GM18867 (cell line): ENCODE results near the gene SSTR3.

Source experiments
- ATAC-seq: cut with Tn5 transposase; IDR thresholded peaks from one replicate; pipeline ENCODE4 v1.9.1; 2021; ENCODE audit warnings: mild to moderate bottlenecking, moderate library complexity; ENCODE audit not compliant: unreplicated experiment

The SSTR3 gene

DNA sequence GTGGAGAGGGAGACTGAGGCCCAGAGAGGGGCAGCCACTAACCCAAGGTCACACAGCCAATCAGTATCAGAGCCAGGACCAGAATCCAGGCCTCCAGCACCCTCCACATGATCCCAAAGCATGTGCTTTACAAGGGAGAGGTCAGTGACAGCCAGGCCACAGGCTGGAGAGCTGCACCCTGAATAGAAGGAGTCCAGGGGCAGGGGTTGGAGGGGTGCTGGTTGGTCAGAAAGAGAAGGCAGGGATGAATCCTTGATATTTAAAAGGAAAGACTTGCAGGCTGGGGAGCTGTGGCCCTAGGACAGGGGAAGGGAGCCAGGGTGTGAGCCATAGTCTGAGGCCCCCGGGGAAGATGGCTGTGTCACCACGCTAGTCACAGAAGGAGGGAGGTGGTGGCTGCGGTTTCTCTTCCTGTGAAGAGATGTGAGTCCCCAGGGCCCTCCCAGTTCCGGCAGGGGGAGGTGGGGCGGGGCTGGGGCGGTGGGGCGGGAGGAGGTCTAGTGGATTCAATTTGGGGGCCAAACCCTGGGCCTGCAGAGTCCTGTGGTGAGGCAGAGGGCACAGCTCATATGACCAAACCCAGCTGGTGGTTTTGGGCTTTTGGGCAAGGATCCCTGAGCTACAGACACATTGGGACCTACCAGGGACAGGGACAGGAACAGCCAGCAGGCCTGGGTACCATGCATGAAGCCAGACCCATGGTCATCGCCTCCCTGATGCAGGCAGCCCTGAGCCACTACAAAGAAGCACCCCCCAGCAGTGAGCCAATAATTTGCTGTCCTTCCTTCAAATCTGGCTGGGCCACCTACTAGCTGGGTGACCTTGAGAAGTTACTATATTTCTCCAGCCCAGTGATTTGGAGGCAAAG, 17.8 kb upstream of the SSTR3 start:
- peak; percentile 40 for ATAC-seq

DNA sequence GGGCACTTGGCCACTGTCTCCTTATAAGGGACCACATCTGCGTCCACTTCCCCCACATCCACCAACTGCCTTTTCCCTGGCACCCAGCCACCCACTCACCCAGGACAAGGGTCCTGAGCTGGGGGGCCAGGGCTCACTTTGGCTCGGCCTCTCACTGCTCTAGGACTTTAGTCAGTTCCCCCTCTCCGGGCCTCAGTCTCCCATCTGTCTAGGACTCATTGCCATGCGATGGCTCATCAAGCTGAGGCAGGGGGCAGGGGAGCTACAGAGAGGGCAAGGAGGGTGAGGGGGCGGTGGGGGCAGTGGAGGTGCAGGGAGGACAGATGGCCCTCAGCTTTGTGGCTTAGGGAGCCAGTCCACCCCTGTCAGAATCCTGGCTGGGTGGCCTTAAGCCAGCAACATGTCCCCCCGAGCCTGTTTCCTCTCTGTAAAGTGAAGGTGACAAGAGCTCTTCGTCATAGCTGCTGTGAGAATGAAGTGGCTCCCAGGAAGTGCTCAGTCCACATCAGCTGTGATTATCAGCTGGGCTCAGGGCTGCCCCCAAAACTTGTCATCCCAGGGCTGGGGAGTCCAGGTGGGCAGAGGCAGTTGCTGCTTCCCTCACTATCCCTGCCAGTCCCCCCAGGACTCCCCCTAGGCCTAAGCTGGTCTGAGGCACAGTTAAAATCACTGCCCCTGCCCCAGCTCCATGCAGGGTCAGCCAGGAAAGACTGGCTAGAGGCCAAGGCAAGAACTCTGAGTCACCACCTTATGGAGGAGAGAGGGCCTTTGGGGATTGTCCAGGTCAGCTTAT, 16.9 kb upstream of the SSTR3 start:
- ATAC-seq = no peak

DNA sequence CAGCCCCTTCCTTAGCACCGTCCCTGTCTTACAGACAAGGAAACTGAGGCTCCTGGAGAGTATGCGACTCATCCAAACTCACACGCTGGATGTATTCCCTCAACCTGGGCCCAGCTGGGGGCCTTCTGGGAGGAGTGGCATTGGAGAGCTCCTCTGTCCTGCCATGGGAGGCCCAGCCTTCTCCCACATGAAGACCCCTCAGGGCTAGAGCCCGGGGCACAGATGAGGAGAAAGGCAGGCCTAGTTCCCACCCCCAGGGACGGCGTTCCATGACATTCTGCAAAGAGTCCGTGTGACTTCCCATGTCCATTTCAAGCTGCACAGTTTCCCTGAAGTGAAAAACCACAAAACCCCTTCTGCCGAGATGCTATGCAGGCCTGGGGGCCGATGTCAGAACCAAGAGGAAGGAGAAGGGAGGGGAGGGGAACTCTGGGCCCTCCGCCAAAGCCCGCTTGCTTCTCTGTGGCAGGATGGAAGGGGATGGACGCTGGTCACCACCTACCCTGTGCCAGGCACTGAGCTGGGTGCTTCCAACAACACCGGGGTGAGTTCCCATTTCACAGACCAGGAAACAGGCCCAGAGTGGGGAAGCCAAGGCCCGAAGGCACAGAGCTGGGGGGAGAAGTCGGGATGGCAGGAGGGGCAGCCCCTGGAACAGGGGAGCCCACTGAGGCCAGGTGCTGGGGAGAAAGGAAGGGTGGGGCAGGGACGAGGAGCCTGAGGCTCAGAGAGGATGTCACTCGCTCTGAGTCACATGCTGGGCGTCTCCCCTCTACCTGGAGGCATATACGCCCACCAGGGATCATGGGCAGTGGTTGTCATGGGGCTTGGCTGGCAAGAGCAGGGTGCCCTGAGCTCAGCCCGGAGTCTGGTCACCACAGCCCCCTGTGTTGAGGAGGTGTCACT, 16.1 kb upstream of the SSTR3 start:
- ATAC-seq = no peak

DNA sequence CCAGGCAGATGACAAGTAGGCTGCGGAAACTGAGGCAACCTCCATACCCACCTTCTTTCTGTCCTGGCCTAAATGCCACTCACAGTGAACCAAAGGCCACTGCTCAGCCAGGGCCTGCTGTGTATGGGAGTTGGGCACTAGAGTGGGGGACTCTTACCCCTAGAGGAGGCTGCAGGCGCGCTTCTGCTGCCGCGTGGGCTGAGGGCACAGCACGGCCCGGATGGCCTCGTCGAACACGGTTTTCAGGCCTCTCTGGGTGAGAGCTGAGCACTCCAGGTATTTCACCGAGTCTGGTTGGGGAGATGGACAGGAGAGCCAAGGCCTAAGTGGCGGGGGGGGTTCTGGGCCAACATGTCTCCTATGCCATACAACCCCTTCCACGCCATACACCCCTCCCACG, 14.2 kb upstream of the SSTR3 start:
- no peak for ATAC-seq

DNA sequence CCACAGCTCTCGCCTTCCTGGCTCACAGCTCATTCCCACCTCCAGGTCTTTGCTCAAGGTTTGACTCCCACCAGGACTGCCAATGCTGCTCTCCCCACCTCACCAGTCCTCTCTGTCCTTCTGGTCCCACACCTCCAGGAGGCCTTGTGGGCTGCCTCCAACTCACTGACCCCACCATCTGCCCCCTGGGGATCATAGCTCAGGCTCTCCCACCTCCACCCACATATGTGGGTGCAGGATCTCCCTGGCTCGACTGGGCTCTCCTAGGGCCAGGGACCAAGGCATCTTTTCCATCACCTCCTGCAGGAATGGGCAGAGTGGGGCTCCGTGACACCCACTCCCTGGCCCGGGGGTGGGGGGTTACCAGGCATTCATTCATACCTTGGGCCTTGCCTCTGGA, 13.8 kb upstream of the SSTR3 start:
- ATAC-seq = no peak

DNA sequence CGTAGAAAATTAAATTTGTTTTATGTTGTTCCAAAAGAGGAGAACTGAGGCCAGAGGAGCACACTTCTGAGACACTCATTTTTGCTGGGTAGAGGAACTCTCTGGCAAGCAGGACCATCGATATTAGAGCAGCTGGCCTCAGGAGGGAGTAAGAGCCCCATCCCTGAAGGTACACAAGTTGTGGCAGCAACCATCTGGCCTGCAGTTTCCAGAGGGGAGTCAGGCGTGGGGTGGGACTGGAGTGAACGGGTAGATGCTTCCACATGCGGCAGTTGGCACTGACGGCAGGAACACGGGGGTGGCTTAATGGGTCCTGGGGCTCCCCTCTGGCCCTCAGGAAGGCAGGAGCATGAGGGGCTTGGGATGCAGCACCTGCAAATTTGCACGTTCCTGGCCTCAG, 13.2 kb upstream of the SSTR3 start:
- ATAC-seq = no peak

DNA sequence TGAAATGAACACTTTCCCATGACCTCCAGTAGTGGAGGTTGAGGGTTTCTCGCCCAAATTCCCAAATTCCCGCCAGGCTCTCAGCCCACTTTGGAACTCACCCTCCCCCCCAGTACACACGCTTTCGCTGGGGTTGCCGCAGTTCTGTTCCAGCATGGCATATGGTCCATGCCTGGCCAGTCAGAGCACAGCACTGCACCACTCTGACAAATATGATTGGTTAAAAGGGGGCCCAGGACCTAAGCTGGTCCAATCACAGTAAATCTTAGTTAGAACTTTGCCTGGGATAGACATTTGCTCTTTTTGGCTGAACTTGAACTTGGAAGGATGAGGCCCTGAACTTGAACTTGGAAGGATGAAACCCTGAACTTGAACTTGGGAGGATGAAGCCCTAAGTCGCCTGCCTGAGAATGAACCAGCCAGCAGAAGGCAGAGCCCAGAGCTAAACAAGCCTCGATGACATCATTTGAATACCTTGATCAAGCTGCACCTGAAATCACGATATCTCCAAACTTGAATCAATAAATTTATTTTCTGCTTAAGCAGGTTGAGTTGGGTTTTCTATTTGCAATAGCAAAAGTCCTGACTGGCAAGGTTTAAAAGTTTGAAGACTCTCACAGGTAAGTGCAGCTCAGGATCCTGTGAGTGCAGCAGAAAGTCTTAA, 12.6 kb upstream of the SSTR3 start:
- no peak for ATAC-seq

DNA sequence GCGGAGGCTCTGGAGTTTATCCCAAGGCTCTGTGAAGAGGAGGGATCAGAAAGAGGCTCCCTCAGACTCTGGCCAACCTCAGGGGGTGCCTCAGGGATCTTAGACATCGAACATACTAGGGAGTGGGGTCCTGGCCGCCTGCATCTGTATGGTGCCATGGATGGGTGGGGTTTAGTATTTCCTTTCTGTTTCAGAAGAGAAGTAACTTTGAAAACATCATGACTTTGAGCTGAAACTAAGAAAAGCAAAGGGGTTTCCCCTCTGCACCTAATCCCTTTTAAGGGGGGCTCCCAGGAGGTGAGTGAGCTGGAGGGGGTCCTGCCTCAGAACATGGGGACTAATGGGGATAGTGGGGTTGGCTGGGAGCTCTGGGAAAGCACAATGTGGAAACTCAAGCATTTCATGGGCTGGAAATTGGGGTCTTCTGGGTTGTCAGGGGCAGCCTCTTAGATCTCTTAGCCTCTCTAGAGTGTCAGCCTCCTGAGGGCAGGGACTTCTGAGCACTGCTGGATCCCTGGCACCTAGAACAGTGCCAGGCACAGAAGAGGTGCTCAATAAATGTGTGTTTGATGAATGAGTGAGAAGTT, 11.8 kb upstream of the SSTR3 start:
- ATAC-seq = no peak

DNA sequence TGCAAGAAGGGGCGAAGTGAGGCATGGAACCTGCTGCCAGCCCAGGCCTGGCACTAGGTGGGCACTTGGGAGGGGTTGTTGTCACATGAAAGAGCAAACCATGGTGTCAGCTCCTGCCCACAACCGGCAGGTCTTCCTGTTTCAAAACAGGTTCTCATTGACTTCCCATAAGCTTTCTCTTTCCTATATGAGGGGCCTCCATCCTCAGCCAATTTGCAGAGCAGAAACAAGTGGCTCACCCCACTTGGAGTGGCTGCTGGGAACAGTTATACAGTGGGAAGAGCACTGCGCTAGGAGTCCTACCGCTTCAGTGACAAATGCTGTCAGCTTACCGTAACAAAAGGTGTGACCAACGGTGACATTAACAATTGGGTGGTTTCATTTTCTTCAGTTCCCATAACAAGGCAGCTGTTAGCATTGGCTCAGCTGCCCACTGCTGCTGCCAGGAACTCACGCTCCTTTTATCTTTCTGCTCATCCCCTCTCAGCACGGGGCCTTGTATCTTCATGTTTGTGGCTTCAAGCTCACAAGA, 10.2 kb upstream of the SSTR3 start:
- no peak for ATAC-seq

DNA sequence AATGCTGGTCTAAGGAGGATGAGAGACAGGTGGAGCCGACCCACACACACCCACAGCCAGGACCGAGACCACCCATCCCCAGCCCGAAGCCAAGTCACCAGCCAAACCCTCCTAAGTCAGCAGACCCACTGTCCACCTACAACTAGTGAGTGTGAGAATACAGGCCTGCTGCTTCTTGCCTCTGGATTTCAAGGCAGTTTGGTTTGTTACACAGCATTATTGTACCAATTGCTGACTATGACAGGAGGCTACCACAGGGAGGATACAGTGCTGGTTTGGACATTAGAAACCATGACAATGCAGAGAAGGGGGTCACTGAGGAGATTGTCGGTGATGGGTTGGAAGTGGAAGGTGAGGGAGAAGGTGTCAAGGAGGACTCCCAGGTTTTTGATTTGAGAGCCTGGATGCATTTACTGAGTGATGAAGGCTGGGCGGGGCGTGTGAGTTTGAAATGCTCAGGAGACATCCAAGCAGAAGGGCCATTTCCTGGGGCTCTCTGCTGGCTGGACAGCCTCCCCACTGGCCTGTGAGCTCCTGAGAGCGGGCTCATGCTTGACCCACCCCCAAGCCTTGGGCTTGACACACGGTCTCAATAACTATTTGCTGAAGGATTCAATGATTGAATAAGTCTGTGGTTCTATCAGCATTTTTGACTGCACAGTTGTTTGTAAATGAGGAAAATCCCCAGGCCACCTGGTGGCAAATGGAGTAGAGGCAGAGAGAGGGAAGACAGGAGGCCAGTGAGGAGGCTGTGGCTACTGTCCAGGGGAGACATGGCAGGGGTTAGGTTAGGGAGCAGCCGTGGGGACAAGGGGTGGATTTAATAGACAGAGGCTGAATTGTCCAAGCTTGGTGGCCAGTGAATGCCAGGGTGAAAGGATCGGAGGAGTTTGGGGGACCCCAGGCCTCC, 9.4 kb upstream of the SSTR3 start:
- ATAC-seq = no peak

DNA sequence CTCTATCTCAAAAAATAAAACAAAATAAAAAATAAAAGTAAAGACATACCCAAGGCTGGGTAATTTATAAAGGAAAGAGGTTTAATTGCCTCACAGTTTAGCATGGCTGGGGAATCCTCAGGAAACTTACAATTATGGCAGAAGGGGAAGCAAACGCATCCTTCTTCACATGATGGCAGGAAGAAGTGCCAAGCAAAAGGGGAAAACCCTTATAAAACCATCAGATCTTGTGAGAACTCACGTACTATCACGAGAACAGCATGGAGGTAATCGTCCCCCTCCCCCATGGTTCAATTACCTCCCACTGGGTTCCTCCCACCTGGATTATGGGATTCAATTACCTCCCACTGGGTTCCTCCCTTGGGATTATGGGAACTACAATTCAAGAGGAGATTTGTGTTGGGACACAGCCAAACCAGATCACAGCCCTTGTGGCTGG, 8.3 kb upstream of the SSTR3 start:
- no peak for ATAC-seq

DNA sequence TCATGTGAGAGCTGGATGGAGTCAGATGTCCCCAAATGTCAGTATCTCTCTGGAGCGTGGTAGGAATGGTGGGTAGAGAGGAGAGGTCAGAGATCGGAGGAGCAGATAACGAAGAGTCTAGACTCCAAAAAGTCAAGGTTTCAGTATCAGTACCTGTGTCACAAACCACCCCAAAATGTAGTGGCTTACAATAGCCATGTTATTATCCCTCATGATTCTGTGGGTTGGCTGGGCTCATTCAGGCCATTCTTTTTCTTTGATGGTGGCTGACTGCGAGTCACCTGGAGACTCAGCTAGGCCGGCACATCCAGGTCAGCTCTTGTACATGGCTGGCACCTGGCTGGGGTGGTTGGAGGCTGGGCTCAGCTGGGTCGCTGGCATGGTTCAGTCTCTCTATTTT, 7.3 kb upstream of the SSTR3 start:
- no peak for ATAC-seq

DNA sequence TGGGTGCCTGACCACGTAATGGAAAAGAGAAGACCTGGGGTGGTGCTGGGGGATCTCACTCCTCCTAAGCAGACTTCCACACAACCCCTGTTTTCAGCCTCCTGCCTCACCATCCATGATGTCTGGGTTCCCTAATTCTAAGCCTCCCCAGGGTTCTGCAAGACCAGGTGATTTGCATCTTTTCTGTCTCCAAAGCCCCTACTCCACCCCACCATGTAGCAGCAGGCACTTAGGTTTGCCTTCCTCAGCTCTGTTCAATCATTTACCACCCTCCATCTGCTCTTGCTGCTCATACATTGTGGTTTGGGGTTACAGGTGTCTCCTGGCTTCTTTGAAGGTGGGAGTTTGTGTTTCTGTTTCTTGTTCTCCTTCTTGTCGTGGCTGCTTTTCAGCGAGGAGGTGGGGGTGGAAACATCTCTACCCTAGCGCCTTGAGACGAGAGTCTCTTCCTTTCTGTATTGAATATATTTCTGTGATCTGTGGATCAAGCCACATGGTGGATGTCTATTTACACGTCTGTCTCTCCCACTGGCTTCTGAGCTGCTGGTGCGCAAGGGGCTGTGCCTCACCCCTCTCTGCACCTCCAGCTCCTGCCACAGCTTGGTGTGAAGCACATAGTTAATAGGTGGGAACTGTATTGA, 6.6 kb upstream of the SSTR3 start:
- peak; percentile 76 for ATAC-seq

DNA sequence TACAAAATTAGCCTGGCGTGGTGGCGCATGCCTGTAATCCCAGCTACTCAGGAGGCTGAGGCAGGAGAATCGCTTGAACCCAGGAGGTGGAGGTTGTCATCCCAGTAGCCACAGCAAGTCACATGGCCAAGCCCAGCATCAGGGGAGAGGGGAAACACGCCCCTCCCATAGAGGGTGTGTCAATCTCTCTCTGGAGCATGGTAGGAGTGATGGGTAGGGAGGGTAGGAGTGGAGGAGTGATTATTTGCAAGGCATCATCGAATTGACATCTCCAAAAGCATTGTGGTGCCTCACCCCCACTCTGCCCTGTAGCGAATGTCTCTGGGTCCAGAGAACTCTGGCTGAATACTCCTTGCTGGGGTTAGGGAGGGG, 6.1 kb upstream of the SSTR3 start:
- no peak for ATAC-seq

DNA sequence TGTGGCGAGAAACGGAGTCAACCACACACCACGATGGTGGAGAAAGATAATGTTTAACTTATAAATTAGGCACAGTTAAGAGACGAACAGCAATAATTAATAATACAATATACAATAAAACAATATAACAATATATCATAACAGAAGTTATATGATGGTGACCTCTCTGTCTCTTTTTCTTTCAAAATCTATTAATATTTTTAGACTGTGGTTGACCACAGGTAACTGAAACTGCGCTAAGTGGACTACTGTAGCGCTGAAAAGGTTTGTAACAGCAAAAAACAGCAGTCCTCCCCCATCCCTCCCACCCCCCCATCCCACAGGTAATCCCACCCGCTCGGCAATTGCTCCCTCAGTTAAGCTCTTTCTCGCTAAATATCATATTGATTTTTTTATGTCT, 3.6 kb upstream of the SSTR3 start:
- ATAC-seq = no peak

DNA sequence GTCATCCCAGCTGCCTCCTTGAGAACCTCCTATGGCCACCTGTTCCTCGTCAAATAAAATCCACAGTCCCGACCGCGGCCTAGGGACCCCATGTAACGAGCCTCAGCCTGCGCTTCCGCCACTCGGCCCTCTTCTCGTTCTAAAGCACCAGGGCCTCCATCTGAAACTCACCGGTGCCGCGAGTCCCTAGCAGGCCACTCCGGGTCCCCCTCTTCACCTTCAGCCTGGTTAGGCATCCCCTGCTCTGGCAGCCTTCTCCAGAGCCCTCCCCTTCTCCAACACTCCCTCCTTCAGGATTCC, 2.4 kb upstream of the SSTR3 start:
- ATAC-seq = no peak

DNA sequence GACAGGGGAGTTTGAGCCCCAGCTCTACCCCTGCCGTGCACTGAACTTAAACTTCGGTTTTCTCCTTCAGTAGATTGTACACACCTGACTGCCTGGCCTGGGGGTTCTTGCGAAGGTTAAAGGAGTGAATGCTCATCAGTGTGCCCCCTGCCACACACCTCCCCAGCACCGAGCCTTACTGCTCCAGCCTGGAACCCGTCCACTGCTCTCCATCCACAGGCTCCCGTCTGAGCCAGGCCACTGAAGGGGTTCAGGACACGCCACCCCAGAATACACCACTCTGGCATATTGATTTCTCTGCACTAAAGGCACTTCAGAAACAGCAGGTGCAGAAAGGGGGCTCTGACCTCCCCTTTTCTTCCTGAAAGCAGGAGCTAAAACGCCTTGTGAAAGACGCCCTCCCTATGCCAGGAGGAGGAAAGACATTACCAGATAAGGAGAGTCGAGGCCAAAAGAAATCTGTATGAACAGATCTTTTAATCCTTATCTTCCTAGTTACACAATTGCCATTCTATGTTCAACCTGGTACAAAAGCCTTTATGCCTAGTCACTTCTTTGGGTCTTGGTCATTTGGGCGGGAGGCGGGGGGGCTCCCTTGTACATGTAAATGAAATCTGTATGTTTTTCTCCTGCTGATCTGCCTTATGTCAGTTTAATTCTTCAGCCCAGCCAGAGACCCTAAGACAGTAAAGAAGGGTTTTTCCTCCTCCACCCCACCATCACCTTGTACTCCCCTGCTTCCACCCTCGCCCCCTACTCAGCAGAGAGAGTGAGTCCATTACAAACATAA, 1.9 kb upstream of the SSTR3 start:
- no peak for ATAC-seq
